ENCODE measurements around the gene DGKD.
A peak's percentile ranks its signal among the peaks of the same experiment; 100 is the strongest.
"Not testable (repeated sequence)": the region's sequence is repeated elsewhere in the genome, so short reads cannot be mapped to it uniquely, and the experiment has no call there.

DGKD gene

GRCh38 chr2:233387667-233388528, 33.6 kb downstream of the DGKD start:
- DNase-seq = peak; percentile 82

- no peak for DNase-seq
Measured at GRCh38 chr2:233389601-233390125, 35.4 kb downstream of the DGKD start.

GRCh38 chr2:233395687-233396086, 41.4 kb downstream of the DGKD start:
- no peak for DNase-seq

GRCh38 chr2:233396726-233397665, 42.7 kb downstream of the DGKD start:
- DNase-seq = not testable (repeated sequence)

GRCh38 chr2:233399306-233400225, 45.3 kb downstream of the DGKD start:
- no peak for DNase-seq

DNA sequence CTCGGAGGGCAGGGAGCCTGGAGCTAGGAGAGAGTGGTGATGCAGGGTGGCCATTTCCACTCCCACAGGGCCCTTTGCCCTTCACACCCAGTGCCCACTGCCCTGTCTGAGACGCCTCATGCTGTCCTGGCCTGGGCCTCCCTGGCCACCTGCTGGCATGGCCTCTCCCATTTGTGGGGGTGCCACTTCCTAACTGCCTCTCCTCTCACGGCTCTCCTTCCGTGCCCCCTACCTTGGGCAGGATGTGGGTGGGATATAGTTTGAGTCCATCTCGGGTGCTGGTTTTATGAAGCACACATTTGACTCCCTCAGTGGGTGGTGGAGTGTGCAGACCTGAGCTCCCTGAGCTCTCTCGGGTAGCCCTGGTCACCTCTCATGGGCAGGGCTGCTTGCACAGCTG, 46.0 kb downstream of the DGKD start:
- no peak for DNase-seq

DNA sequence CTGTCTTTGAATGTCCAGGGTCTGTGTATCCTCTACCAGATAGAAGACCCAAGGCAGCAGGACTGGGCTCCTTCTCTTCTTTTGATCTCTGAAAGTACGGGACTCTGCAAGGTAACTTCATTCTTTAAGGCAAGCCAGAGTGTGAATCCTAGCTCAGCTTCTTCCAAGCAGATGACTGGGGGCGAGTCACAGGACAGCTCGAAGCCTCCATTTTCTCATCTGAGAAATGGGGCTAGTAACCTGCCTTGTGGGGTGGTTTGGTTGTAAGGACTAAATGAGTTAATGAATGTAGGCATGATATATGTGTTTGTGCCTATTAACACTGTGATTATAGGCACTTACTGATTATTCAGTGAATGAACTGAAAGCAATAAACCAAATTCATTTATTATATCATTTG, 46.7 kb downstream of the DGKD start:
- no peak for DNase-seq

GRCh38 chr2:233402346-233402745, 48.1 kb downstream of the DGKD start:
- DNase-seq = no peak

DNA sequence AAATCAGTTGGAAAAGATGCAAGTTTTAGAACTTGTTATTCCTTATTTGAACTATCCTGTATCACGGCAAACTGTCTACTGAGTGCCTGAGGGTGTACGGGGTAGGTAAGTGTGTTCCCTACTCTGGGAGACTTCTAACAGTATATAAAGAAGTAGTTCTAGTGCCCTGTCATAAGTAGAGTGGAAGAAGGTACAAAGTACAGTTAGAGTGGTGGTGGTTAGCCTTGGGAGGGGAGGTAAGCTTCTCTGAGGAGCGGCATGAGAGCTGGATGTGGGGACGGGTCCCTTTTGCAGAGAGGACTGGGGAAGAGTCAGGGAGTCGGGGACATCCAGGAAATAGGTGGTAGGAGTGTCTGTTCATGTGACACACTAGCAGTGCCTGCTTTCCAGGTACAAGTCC, 48.5 kb downstream of the DGKD start:
- DNase-seq = no peak

GRCh38 chr2:233404222-233404621, 49.9 kb downstream of the DGKD start:
- no peak for DNase-seq

DNA sequence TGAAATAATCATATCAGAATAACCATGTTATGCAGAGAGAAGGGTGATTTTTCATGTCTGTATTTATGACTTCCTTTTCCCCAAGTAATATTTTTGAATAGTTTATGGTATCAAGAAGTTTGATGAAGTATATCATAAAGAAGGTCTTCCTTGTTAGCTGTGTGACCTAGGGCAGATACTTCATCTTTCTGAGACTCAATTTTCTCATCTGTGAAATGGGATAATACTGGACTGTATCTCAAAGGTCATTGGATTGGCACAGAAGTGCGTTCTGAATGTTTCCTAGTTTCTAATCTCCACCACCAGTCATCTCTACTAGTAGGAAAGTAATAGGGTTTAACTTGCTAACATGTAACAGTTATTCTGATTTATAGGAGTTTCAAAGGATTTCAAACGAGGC, 52.6 kb downstream of the DGKD start:
- no peak for DNase-seq

GRCh38 chr2:233407771-233408181, 53.5 kb downstream of the DGKD start:
- DNase-seq = no peak

DNA sequence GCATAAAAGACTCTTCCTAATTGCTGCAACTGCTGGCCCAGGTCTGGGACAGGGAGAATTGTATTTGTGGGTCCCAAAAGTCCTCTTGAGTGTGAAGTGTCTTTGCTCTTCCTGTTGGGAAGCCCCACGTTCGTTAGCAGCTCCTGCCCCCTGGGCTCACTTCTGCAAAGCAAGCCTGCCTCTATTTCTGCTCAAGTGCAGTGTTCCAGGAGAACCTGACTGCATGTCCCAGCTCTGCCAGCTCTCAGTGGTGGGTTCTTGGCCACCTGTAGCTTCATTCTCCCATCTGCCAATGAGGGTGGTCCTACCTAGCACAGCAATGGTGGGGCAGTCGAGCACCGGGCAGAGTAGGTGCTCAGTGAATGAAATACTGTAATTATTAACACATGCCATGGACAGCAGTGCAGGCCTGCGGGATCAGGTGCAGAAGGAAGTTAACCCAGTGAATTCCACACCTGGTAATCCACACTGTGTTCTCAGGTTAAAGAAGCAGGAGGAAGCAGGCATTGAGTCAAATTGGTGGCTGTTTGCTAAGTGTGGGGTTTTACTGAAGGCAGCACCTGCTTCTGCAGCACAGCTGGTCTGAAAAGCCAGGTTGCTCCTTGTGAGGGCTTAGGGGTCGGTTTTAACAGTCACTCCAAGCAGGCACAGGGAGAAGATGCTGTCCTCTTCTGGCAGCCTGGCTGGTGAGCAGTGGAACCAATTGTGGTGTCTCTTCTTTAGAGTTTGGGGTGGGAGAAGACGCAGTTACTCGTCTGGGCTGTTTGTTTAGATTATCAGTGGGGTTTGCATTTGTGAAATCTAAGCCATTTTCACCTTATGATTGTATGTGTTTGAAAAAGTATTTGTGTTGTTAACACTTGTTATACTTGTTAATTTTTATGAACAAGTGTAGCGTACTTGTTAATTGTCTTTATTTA, 54.3 kb downstream of the DGKD start:
- no peak for DNase-seq

GRCh38 chr2:233409286-233409991, 55.1 kb downstream of the DGKD start:
- no peak for DNase-seq

DNA sequence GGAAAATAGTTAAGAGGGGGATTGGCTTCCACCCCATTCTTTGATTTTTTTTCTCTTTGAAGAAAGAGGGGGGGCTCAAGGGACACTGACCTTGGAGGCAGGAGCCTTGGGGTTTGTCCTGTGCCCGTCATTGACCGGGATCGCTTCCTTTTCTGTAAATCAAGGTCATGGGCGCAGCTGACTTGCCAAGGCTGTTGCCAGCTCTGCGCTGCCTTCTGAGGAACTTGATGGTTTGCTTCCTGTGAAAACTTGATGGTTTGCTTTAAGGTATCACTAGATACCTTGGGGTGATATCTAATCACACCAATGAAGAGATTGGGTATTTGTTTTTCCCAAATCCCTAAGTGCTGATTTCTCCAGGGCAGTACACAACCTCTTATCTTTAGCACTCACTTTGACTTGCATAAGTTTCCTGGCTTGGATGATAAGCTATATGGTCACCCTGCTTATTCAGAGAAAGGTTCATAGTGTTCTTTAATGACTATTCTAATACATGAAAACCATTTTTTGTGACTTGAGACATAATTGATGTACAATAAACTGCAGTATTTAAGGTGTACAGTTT, 56.0 kb downstream of the DGKD start:
- no peak for DNase-seq

- no peak for DNase-seq
Measured at GRCh38 chr2:233411162-233411561, 56.9 kb downstream of the DGKD start.

DNA sequence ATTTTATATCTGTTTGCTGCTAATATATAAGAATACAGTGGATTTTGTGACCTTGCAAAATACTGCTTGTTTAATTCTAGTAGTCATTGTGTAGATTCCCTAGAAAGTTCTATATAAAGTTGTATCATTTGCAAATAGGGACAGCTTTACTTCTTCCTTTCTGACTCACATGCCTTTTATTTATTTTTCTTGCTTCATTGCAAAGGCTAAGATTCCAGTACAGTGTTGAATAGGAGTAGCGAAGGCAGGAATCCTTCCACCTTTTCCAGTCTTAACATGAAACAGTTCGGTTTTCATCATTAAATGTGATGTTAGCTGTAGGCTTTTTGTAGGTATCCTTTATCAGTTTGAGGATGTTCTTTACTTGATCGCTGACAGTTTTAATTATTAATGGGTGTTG, 58.1 kb downstream of the DGKD start:
- DNase-seq = no peak

GRCh38 chr2:233413046-233413445, 58.8 kb downstream of the DGKD start:
- DNase-seq = no peak

DNA sequence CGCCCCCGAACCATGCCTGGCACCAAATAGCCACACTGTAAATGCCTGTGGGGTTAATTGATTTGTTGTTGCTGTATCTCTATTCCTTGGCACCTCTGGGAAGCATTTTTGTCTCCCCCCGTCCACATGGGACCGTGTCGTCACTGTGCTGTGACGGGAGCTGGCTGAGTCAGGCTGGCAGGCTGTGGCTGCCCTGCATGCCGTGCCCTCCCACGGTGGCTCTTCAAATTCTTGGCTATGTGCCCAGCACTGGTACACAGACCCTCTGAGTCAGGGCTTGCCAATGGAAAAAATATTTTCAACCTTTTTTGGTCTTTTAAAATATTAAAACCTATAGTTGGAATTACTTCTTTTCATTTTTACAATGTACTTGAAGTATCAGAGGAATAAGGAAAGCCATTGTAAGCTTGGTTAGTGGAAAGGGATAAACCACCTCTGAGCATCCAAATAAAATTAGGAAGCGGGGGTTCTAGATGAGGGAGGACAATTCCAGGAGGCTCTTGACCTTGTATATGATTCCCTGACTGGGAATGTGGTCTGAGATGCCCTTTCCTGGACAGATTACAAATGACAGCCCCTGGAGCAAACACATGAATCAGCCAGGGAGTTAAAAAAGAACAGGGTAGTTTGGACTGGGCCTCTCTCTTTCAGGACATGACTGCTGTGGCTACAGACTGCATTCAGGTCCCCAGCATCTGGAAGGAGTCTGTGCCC, 59.4 kb downstream of the DGKD start:
- DNase-seq = peak; percentile 85

DNA sequence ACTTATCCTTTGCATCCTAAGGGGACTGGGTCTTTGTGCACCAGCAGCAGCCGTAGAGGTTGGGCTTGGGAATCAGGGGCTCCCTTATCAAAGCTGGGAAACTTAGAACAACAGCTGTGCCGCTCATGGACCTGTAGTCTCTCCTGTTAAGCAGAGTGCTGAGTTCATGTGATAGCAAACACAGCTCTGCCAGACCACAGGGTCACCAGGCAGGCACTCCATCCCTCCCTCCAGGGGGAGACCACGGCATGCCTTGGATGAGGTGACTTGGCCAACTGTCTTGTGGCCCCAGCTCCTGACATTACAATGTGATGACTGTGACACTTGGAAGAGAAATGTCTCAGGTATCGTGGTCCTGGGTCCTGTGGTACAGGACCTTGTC, 60.0 kb downstream of the DGKD start:
- no peak for DNase-seq

All from NCI-H446 treated with DMSO at 0.1 percent for 48 hours (cell line).